Measurements from ENCODE around the gene GSTM5. TPM values are rescaled to one million over a fixed set of nuclear protein-coding genes. Genes with fewer than 3 reads are reported as not detected.
"Not testable (repeated sequence)": the region's sequence is repeated elsewhere in the genome, so short reads cannot be mapped to it uniquely, and the experiment has no call there.

The GSTM5 gene
- total and polyA plus RNA-seq, 2 of the 13 experiments (the other 11 are each of a cell fraction or from before 2014, with no cell fraction given), result not detected

- 81% methylated on average over 17 of the region's 17 CpGs for WGBS (ENCODE audit: low lambda C conversion rate)
- CTCF ChIA-PET (ENCODE audit: low intra/inter-chr PET ratio, low total read pairs); intact Hi-C loops (cut with micrococcal nuclease; ENCODE audit: unreplicated experiment); H3K4me3 ChIP-seq (replicated peaks in 1 of 3; ENCODE audit: insufficient read depth in 1 of 3, low read depth in 2 of 3, low read length in 3 of 3); H3K4me2 ChIP-seq (ENCODE audit: low read depth, low read length); H2AFZ ChIP-seq (ENCODE audit: low read length); in situ Hi-C loops (cut with HindIII; ENCODE audit: extremely low pct_ligation_motif_present, low pct_unique_long_range_greater_than_20kb); H3K27ac ChIP-seq (ENCODE audit: extremely low read length, insufficient read depth, low read length); ATAC-seq; H3K9ac ChIP-seq (ENCODE audit: insufficient read depth, low read depth, low read length); FAIRE-seq; H3K9me3 ChIP-seq (ENCODE audit: low read length); DNase-seq (ENCODE audit: low spot score); H4K20me1 ChIP-seq (ENCODE audit: insufficient read depth, low read length); POLR2A ChIA-PET; BruUV-seq (replicated peaks); H3K36me3 ChIP-seq (replicated peaks in 1 of 2; ENCODE audit: control insufficient read depth in 1 of 2, insufficient read depth in 2 of 2, low read length in 2 of 2): not testable (repeated sequence)
- Histone ChIP-seq H3K79me2 (ENCODE audit: insufficient read depth, low read length) (peaks cover 17% of the 10 kb centered on the region), H3K27me3 (ENCODE audit: control insufficient read depth in 1 of 2, insufficient read depth in 2 of 2, low read length in 2 of 2) (peaks cover 2 to 19% of the 10 kb centered on the region in 2 experiments; a peak in 3 of 5 replicates), H3K4me1 (ENCODE audit: insufficient read depth, low read length) (peaks cover 68% of the 10 kb centered on the region)
- TF ChIP-seq ZFX (CRISPR knock-in tag; IDR thresholded peaks at IDR 0.05; ENCODE audit: low read depth), result peak; percentile 15; the same call in 1 of the 2 replicates
These were observed 55.1 kb downstream of the GSTM5 start for GRCh38 chr1:109766991-109767636.

Other genes starting within 250 kb of the GSTM5 start
- 0.24 and 0.25 TPM in 2 replicates for gene SYPL2, start 245.7 kb upstream of the GSTM5 start, total RNA-seq (2016; rRNA removed; fragmentation: Illumina TruSeq; extraction: Trizol)
- 0.17 and 0.35 TPM in 2 replicates for gene SYPL2, start 245.7 kb upstream of the GSTM5 start, polyA plus RNA-seq (2011; rRNA removed)
- gene ATXN7L2, start 228.3 kb upstream of the GSTM5 start, total RNA-seq (2016; rRNA removed; fragmentation: Illumina TruSeq; extraction: Trizol), result 1.3 and 2.7 TPM in 2 replicates
- gene ATXN7L2, start 228.3 kb upstream of the GSTM5 start, polyA plus RNA-seq (2011; rRNA removed), result 2.8 and 3.0 TPM in 2 replicates
- 3.9 and 4.1 TPM in 2 replicates for gene CYB561D1, start 218.2 kb upstream of the GSTM5 start, total RNA-seq (2016; rRNA removed; fragmentation: Illumina TruSeq; extraction: Trizol)
- gene CYB561D1, start 218.2 kb upstream of the GSTM5 start, polyA plus RNA-seq (2011; rRNA removed), result 3.9 and 4.5 TPM in 2 replicates
- 1.00 and 1.3 TPM in 2 replicates for gene AMIGO1, start 202.5 kb upstream of the GSTM5 start, total RNA-seq (2016; rRNA removed; fragmentation: Illumina TruSeq; extraction: Trizol)
- gene AMIGO1, start 202.5 kb upstream of the GSTM5 start, polyA plus RNA-seq (2011; rRNA removed), result 0.40 and 0.85 TPM in 2 replicates
- not detected in 2 replicates for gene GPR61, start 172.4 kb upstream of the GSTM5 start, total RNA-seq (2016; rRNA removed; fragmentation: Illumina TruSeq; extraction: Trizol)
- gene GPR61, start 172.4 kb upstream of the GSTM5 start, polyA plus RNA-seq (2011; rRNA removed), result not detected in 2 replicates
- gene GNAI3, start 163.6 kb upstream of the GSTM5 start, total RNA-seq (2016; rRNA removed; fragmentation: Illumina TruSeq; extraction: Trizol), result 9.0 and 11.0 TPM in 2 replicates
- gene GNAI3, start 163.6 kb upstream of the GSTM5 start, polyA plus RNA-seq (2011; rRNA removed), result 3.2 and 4.3 TPM in 2 replicates
- gene GNAT2, start 92.6 kb upstream of the GSTM5 start, total RNA-seq (2016; rRNA removed; fragmentation: Illumina TruSeq; extraction: Trizol), result 0.20 and 0.24 TPM in 2 replicates
- gene GNAT2, start 92.6 kb upstream of the GSTM5 start, polyA plus RNA-seq (2011; rRNA removed), result 0.08 TPM in 1 of 2 replicates, not detected in the other
- gene AMPD2, start 92.4 kb upstream of the GSTM5 start, total RNA-seq (2016; rRNA removed; fragmentation: Illumina TruSeq; extraction: Trizol), result 35.4 and 62.3 TPM in 2 replicates
- gene AMPD2, start 92.4 kb upstream of the GSTM5 start, polyA plus RNA-seq (2011; rRNA removed), result 82.0 and 101 TPM in 2 replicates
- gene GSTM4, start 56.2 kb upstream of the GSTM5 start, total RNA-seq (2016; rRNA removed; fragmentation: Illumina TruSeq; extraction: Trizol), result 25.3 and 30.6 TPM in 2 replicates
- gene GSTM4, start 56.2 kb upstream of the GSTM5 start, polyA plus RNA-seq (2011; rRNA removed), result 36.7 and 40.8 TPM in 2 replicates
- gene GSTM2, start 44.2 kb upstream of the GSTM5 start, total RNA-seq (2016; rRNA removed; fragmentation: Illumina TruSeq; extraction: Trizol), result 6.5 and 7.0 TPM in 2 replicates
- gene GSTM2, start 44.2 kb upstream of the GSTM5 start, polyA plus RNA-seq (2011; rRNA removed), result 15.0 and 17.0 TPM in 2 replicates
- gene GSTM1, start 24.4 kb upstream of the GSTM5 start, total RNA-seq (2016; rRNA removed; fragmentation: Illumina TruSeq; extraction: Trizol), result not detected in 2 replicates
- gene GSTM1, start 24.4 kb upstream of the GSTM5 start, polyA plus RNA-seq (2011; rRNA removed), result 0.42 and 0.55 TPM in 2 replicates
- 127 and 150 TPM in 2 replicates for gene GSTM3, start 28.8 kb downstream of the GSTM5 start, total RNA-seq (2016; rRNA removed; fragmentation: Illumina TruSeq; extraction: Trizol)
- 124 and 142 TPM in 2 replicates for gene GSTM3, start 28.8 kb downstream of the GSTM5 start, polyA plus RNA-seq (2011; rRNA removed)
- 7.6 and 18.2 TPM in 2 replicates for gene EPS8L3, start 51.7 kb downstream of the GSTM5 start, total RNA-seq (2016; rRNA removed; fragmentation: Illumina TruSeq; extraction: Trizol)
- 106 and 127 TPM in 2 replicates for gene EPS8L3, start 51.7 kb downstream of the GSTM5 start, polyA plus RNA-seq (2011; rRNA removed)
- gene CSF1, start 198.6 kb downstream of the GSTM5 start, total RNA-seq (2016; rRNA removed; fragmentation: Illumina TruSeq; extraction: Trizol), result 1.9 and 4.6 TPM in 2 replicates
- 13.3 and 21.0 TPM in 2 replicates for gene CSF1, start 198.6 kb downstream of the GSTM5 start, polyA plus RNA-seq (2011; rRNA removed)

Data from HepG2 (cell line).